ENCODE results near the gene MAP2K2. TPM values are rescaled to one million over a fixed set of nuclear protein-coding genes. Genes with fewer than 3 reads are reported as not detected.

The MAP2K2 gene
- total and polyA plus RNA-seq, 9 of the 15 experiments (the other 6 are each of a cell fraction or from before 2014, with no cell fraction given): 1.0 to 151 (median 58.3) TPM

- H3K27ac ChIP-seq (ENCODE audit: extremely low read depth, low read depth, low read length): no peak overlapping the region
- no peak for ATAC-seq
- intact Hi-C loops (cut with micrococcal nuclease): no loop called here
- no peak overlapping the region for H3K9ac ChIP-seq (ENCODE audit: insufficient read depth in 1 of 2, low read depth in 2 of 2, low read length in 2 of 2)
- H3K4me2 ChIP-seq (ENCODE audit: insufficient read depth, low read length): no peak overlapping the region
- H3K27me3 ChIP-seq (ENCODE audit: control insufficient read depth in 2 of 2, insufficient read depth in 2 of 2, low read length in 2 of 2): no peaks in the 10 kb centered on the region
- no peak for FAIRE-seq
- no peaks in the 10 kb centered on the region for H3K9me1 ChIP-seq (ENCODE audit: control insufficient read depth, insufficient read depth, low read length)
- ChIA-PET POLR2A (no interaction called here), CTCF (ENCODE audit: low intra/inter-chr PET ratio) (no interaction called here)
- peaks cover 56% of the 10 kb centered on the region for H3K79me2 ChIP-seq (ENCODE audit: control insufficient read depth, insufficient read depth, low read length)
- in situ Hi-C loops (cut with MboI): no loop called here
- 100% methylated on average over 1 of the region's 7 CpGs for WGBS (ENCODE audit: insufficient coverage, low coverage, missing lambda C conversion rate)
- no TSS peak for BruUV-seq (replicated peaks)
- H2AFZ ChIP-seq (ENCODE audit: low read depth, low read length): no peak overlapping the region
- no peaks in the 10 kb centered on the region for H3K9me3 ChIP-seq (replicated peaks; ENCODE audit: control insufficient read depth, insufficient read depth, low read depth, low read length)
- H3K36me3 ChIP-seq (ENCODE audit: control insufficient read depth, insufficient read depth, low read length): peaks cover 57% of the 10 kb centered on the region; the same call in 2 of the 3 replicates
- peaks cover 0 to 36% of the 10 kb centered on the region in 2 experiments; a peak in 2 of 5 replicates for H3K4me1 ChIP-seq (replicated peaks in 1 of 2; ENCODE audit: control insufficient read depth in 2 of 2, insufficient read depth in 2 of 2, low read length in 2 of 2)
- H4K20me1 ChIP-seq (replicated peaks; ENCODE audit: control insufficient read depth, insufficient read depth, low read length): peaks cover 27% of the 10 kb centered on the region
- no peak overlapping the region for H3K4me3 ChIP-seq
- no peak for DNase-seq (ENCODE audit: extremely low read depth in 1 of 4, low spot score in 3 of 4)
- no peak for TF ChIP-seq ZNF316 (IDR thresholded peaks at IDR 0.05)
- TF ChIP-seq HINFP (tag; conservative IDR thresholded peaks at IDR 0.05; ENCODE audit: low read depth): no peak
- no peak for TF ChIP-seq HDAC2 (IDR thresholded peaks at IDR 0.05)
- no peak for TF ChIP-seq RFX5 (IDR thresholded peaks at IDR 0.05; ENCODE audit: low read depth, low read length)
- no peak for TF ChIP-seq NKRF (IDR thresholded peaks at IDR 0.05; ENCODE audit: borderline replicate concordance)
- no peak for TF ChIP-seq RERE (CRISPR knock-in tag; IDR thresholded peaks at IDR 0.05; ENCODE audit: borderline replicate concordance)
- TF ChIP-seq MCM7 (IDR thresholded peaks at IDR 0.05): no peak
- TF ChIP-seq CBX1 (IDR thresholded peaks at IDR 0.05; ENCODE audit: low read depth): no peak
- no peak for TF ChIP-seq NUFIP1 (IDR thresholded peaks at IDR 0.05; ENCODE audit: partially characterized antibody)
- TF ChIP-seq NCOA2 (IDR thresholded peaks at IDR 0.05; ENCODE audit: partially characterized antibody in 2 of 2): no peak
- no peak for TF ChIP-seq ESRRA (IDR thresholded peaks at IDR 0.05; ENCODE audit: borderline replicate concordance, low read depth)
- TF ChIP-seq NELFE (IDR thresholded peaks at IDR 0.05; ENCODE audit: insufficient read depth, insufficient read length): no peak
Observed at GRCh38 chr19:4046362-4046691, 77.6 kb downstream of the MAP2K2 start.
